ENCODE data around the gene PDE8A.
"Not testable (repeated sequence)": the region's sequence is repeated elsewhere in the genome, so short reads cannot be mapped to it uniquely, and the experiment has no call there.

The PDE8A gene

DNA sequence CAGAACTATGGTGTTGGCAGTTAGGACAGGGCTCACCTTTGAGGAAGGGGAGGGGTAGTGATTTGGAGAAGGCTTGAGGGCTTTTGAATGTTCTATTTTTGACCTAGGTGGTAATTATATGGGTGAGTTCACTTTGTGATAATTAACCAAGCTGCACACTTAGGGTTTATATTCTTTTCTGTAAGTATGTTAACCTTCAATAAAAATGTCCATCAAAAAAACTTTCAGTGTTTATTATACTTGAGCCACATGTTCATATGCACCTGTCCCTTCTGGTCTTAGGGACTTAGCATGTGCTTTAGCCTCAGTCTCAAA, 28.4 kb downstream of the PDE8A start:
- DNase-seq (ENCODE audit: low read depth in 2 of 2) = no peak

GRCh38 chr15:85010386-85011159, 28.9 kb downstream of the PDE8A start:
- DNase-seq (ENCODE audit: low read depth in 2 of 2) = no peak

- DNase-seq (ENCODE audit: low read depth in 2 of 2) = no peak
Measured at GRCh38 chr15:85011160-85011571, 29.5 kb downstream of the PDE8A start.

GRCh38 chr15:85011724-85012123, 30.1 kb downstream of the PDE8A start:
- DNase-seq (ENCODE audit: low read depth in 2 of 2) = not testable (repeated sequence)

DNA sequence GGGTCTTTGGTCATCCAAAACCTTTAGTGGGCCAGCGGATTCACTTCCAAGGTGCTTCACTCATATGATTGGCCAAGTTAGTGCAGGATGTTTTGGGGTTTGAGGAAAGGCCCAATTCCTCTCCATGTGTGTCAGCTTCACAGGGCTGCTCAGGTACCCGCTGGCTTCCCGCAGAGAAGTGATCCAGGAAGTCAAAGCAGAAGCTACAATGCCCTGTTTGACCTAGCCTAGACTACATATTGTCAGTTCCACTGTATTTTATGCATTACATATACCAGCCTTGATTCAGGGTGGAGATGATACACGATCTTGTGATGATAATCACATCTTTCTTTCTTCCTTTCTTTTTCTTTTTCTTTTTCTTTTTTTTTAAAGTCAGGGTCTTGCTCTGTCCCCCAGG, 32.1 kb downstream of the PDE8A start:
- DNase-seq (ENCODE audit: low read depth in 2 of 2) = no peak

- DNase-seq (ENCODE audit: low read depth in 2 of 2) = no peak
Measured at GRCh38 chr15:85014932-85015331, 33.3 kb downstream of the PDE8A start.

GRCh38 chr15:85016275-85016674, 34.6 kb downstream of the PDE8A start:
- no peak for DNase-seq (ENCODE audit: low read depth in 2 of 2)

DNA sequence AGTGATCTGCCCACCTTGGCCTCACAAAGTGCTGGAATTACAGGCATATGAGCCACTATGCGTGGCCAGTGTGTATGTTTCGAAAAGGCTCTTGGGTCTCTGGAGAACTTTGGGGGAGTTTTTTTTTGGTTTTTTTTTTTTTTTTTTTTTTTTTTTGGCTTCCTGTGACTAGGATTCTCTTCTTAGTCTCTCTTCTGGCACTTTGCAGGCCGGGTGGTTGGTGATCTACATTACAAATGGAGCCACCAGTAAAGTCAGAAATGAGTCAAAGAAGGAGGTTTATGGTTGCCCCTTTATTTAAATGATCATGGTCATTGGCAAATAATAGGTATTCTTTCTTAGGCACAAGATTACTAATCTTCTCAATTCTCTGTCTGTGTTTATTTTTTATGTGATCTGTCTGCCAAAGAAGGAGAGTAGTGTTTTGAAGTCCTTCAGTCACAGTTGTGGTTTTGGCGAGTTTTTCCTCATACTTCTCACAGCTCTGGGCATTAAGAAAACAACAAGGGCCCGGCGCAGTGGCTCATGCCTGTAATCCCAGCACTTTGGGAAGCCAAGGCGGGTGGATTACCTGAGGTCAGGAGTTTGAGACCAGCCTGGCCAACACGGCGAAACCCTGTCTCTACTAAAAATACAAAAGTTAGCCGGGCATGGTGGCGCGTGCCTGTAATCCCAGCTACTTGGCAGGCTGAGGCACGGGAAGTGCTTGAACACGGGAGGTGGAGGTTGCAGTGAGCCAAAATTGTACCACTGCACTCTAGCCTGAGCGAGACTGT, 38.3 kb downstream of the PDE8A start:
- DNase-seq (ENCODE audit: low read depth in 2 of 2) = no peak

- DNase-seq (ENCODE audit: low read depth in 2 of 2) = no peak
Measured at GRCh38 chr15:85021409-85021808, 39.8 kb downstream of the PDE8A start.

DNA sequence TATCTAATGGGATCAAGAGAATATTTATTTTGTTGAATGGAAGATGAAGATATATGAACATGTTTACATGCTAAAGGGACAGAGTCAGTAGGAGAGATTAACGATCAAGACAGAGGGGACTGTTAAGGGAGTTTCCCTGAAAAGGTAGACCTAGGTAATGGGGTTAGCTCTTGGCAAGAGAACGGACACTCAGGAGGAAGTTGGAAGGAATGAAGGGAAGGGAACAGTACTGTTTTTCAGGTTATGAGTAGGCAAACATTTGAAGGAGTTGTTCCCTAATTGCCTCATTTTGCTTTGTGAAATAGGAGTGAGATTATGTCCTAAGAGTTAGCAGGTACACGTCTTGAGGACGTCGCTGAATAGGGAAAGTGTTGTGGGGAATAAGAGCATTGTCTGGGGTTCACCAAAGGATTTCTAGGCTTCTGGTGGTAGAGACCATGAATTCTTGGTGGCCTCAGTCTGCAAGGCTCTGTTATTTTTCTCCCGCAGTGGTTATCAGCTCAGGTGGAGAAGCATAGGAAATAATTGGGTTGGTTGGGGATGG, 41.3 kb downstream of the PDE8A start:
- DNase-seq (ENCODE audit: low read depth in 2 of 2) = no peak

GRCh38 chr15:85024003-85024402, 42.3 kb downstream of the PDE8A start:
- DNase-seq (ENCODE audit: low read depth in 2 of 2) = no peak

GRCh38 chr15:85024509-85025336, 43.1 kb downstream of the PDE8A start:
- DNase-seq (ENCODE audit: low read depth in 2 of 2) = no peak

GRCh38 chr15:85025516-85026251, 44.0 kb downstream of the PDE8A start:
- DNase-seq (ENCODE audit: low read depth in 2 of 2) = no peak

GRCh38 chr15:85026304-85027032, 44.8 kb downstream of the PDE8A start:
- DNase-seq (ENCODE audit: low read depth in 2 of 2) = no peak

DNA sequence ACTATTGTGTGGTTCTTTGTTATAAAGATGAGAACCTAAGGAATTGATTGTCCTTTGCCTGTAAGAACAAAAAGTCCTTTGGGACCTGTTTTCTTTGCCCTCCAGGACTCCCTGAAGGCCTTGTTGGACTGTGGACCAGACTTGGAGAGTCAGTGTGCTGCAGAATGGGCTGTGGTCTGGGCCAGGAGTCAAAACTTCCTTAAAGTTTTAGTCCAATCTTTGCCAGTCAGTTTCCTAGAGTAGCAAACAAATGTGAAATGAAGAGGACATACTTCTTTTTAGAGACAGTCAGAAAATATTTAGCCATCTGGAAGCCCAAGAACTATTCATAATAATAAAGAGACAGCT, 45.4 kb downstream of the PDE8A start:
- no peak for DNase-seq (ENCODE audit: low read depth in 2 of 2)

DNA sequence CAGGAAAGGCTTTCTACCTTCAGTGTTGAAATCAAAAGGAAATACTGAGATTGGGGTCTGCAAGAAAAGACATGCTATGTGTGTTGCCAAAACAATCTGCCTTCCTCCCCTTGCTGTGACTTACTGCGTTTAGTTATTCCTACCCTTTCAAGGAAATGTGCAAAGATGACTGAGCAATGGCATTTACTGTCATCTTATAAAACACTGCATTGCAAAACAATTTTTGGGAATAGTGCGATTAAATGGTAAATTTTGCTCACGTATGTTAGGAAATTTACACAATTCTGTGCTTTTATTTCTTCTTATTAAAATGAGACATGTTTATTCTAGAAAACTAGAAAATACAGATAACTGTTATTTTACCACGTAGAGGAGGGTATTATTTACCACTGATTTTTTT, 45.8 kb downstream of the PDE8A start:
- no peak for DNase-seq (ENCODE audit: low read depth in 2 of 2)

DNA sequence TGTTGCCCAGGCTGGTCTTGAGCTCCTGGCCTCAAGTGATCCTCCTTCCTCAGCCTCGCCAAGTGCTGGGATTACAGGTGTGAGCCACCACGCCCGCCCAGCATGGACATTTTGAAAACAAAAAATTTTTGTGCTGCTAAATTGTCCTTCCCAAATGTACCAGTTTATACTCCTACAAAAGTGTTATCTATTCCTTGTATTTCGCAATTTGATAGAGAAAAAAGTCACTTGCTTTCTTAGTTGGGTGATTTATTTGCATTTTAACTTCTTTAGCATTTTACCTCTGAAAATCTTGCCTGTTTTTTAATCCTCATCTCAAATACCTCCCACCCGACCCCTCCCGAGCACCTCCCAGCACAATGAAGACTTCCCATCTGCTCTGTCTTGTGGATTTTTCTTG, 46.8 kb downstream of the PDE8A start:
- no peak for DNase-seq (ENCODE audit: low read depth in 2 of 2)

DNA sequence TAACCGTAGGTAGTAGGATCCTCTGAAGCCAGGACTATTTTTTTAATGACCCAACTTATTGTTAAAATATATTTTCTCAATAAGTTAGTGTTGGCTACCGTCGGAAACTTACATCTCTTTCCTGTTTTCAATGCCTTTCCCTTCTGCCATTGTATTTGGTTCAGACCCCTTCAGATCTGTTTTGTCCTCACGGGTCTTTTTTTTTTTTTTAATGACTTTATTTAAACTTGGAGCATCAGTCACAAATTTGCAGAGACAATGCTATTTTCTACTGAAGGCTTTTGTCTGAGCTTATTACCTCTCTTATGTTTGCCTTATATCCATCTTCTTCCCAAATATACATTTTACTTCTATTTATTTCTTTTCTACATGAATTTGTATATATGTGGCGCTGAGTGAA, 47.6 kb downstream of the PDE8A start:
- DNase-seq (ENCODE audit: low read depth in 2 of 2) = no peak

GRCh38 chr15:85030301-85030929, 48.8 kb downstream of the PDE8A start:
- DNase-seq (ENCODE audit: low read depth in 2 of 2) = no peak

All from stimulated activated CD8-positive, alpha-beta memory T cell treated with anti-CD3 and anti-CD28 coated beads, Interleukin-15, amount 100 ng/mL, for 4 hours (primary cell).